ENCODE data around the gene CCDC190. TPM values are rescaled to one million over a fixed set of nuclear protein-coding genes. Genes with fewer than 3 reads are reported as not detected.

CCDC190 gene
- total and polyA plus RNA-seq, 2 of the 13 experiments (the other 11 are each of a cell fraction or from before 2014, with no cell fraction given) = not detected

- H3K4me3 ChIP-seq (replicated peaks in 1 of 3; ENCODE audit: insufficient read depth in 1 of 3, low read depth in 2 of 3, low read length in 3 of 3) = no peak overlapping the region
- no peaks in the 10 kb centered on the region for H3K79me2 ChIP-seq (ENCODE audit: insufficient read depth, low read length)
- in situ Hi-C loops (cut with HindIII; ENCODE audit: extremely low pct_ligation_motif_present, low pct_unique_long_range_greater_than_20kb) (no loop called here), intact Hi-C loops (cut with micrococcal nuclease; ENCODE audit: unreplicated experiment) (loop anchor here (5.0 kb wide), 1 partner anchor 1097 kb away; no protein-coding TSS in a partner anchor)
- POLR2A ChIA-PET = no interaction called here
- no peaks in the 10 kb centered on the region for H3K36me3 ChIP-seq (replicated peaks in 1 of 2; ENCODE audit: control insufficient read depth in 1 of 2, insufficient read depth in 2 of 2, low read length in 2 of 2)
- H3K4me1 ChIP-seq (ENCODE audit: insufficient read depth, low read length) = no peaks in the 10 kb centered on the region
- H3K9ac ChIP-seq (ENCODE audit: insufficient read depth, low read depth, low read length) = no peak overlapping the region
- H4K20me1 ChIP-seq (ENCODE audit: insufficient read depth, low read length) = no peaks in the 10 kb centered on the region
- no peak for ATAC-seq
- no peak overlapping the region for H2AFZ ChIP-seq (ENCODE audit: low read length)
- TF ChIP-seq MAFG (CRISPR knock-in tag; IDR thresholded peaks at IDR 0.05) = no peak
- TF ChIP-seq MXD3 (CRISPR knock-in tag; IDR thresholded peaks at IDR 0.05) = no peak
- no peak for TF ChIP-seq ZFYVE20 (CRISPR knock-in tag; IDR thresholded peaks at IDR 0.05; ENCODE audit: borderline replicate concordance, low read depth)
- TF ChIP-seq MAX (IDR thresholded peaks at IDR 0.05) = no peak
- no peak for TF ChIP-seq ARNTL (CRISPR knock-in tag; IDR thresholded peaks at IDR 0.05)
- no peak for TF ChIP-seq SYNCRIP (IDR thresholded peaks at IDR 0.05; ENCODE audit: insufficient read depth, low read depth, low read length)
- TF ChIP-seq ISL2 (CRISPR knock-in tag; IDR thresholded peaks at IDR 0.05) = no peak
- TF ChIP-seq ZFX (CRISPR knock-in tag; IDR thresholded peaks at IDR 0.05; ENCODE audit: low read depth) = no peak
- TF ChIP-seq GFI1 (CRISPR knock-in tag; IDR thresholded peaks at IDR 0.05; ENCODE audit: borderline replicate concordance) = no peak
- no peak for TF ChIP-seq SMAD3 (CRISPR knock-in tag; IDR thresholded peaks at IDR 0.05)
- no peak for TF ChIP-seq POGZ (CRISPR knock-in tag; IDR thresholded peaks at IDR 0.05)
- no peak for TF ChIP-seq ZNF878 (CRISPR knock-in tag; IDR thresholded peaks at IDR 0.05)
- no peak for TF ChIP-seq FOXP4 (CRISPR knock-in tag; IDR thresholded peaks at IDR 0.05)
- no peak for TF ChIP-seq ATF7 (IDR thresholded peaks at IDR 0.05)
- no peak for TF ChIP-seq ATF7 (CRISPR knock-in tag; IDR thresholded peaks at IDR 0.05)
- TF ChIP-seq IKZF4 (CRISPR knock-in tag; IDR thresholded peaks at IDR 0.05; ENCODE audit: borderline replicate concordance, low read depth, not compliant biosample characterization) = no peak
- no peak for TF ChIP-seq RBAK (CRISPR knock-in tag; IDR thresholded peaks at IDR 0.05)
- TF ChIP-seq MIER3 (CRISPR knock-in tag; IDR thresholded peaks at IDR 0.05; ENCODE audit: borderline replicate concordance) = no peak
- WGBS (ENCODE audit: low lambda C conversion rate) = 14% methylated on average over 3 of the region's 3 CpGs
- no peak for DNase-seq (ENCODE audit: low spot score)
- H3K4me2 ChIP-seq (ENCODE audit: low read depth, low read length) = no peak overlapping the region
- no peak for FAIRE-seq
- CTCF ChIA-PET (ENCODE audit: low intra/inter-chr PET ratio, low total read pairs) = no interaction called here
- no peak overlapping the region for H3K27ac ChIP-seq (ENCODE audit: extremely low read length, insufficient read depth, low read length)
- H3K9me3 ChIP-seq (ENCODE audit: low read length) = no peaks in the 10 kb centered on the region
- H3K27me3 ChIP-seq (ENCODE audit: control insufficient read depth in 1 of 2, insufficient read depth in 2 of 2, low read length in 2 of 2) = peaks cover 0 to 5% of the 10 kb centered on the region in 2 experiments; a peak in 2 of 5 replicates
- BruUV-seq (replicated peaks) = no TSS peak
Measured at GRCh38 chr1:162904023-162904422, 43.0 kb upstream of the CCDC190 start.
